HepG2 (cell line): ENCODE results near the gene FAM114A1. TPM values are rescaled to one million over a fixed set of nuclear protein-coding genes. Genes with fewer than 3 reads are reported as not detected.
A peak's percentile ranks its signal among the peaks of the same experiment; 100 is the strongest.

Experiments
- ETV6 ChIP-seq: sonication (generic); formaldehyde crosslinking; conservative IDR thresholded peaks from 2 replicates; pipeline ENCODE4 v1.4.0; 2020; ENCODE audit warnings: missing genetic modification reagents
- FOXP1 ChIP-seq, 2 experiments: fragments of 450-650 bp in 1 of 2; IDR thresholded peaks; 2 replicates each; pipeline ENCODE4 v1.6.1; 2017 to 2018; ENCODE audit warnings: antibody characterized with exemption in 1 of 2
- KIAA2018 ChIP-seq: sonication (generic); formaldehyde crosslinking; IDR thresholded peaks from 2 replicates; pipeline ENCODE4 v1.5.0; 2020; ENCODE audit warnings: mild to moderate bottlenecking, missing genetic modification reagents, borderline replicate concordance
- MAFG ChIP-seq: sonication (generic); formaldehyde crosslinking; IDR thresholded peaks from 2 replicates; pipeline ENCODE4 v1.5.1; 2020; ENCODE audit warnings: mild to moderate bottlenecking, missing genetic modification reagents
- NAIF1 ChIP-seq: sonication (generic); formaldehyde crosslinking; IDR thresholded peaks from 2 replicates; pipeline ENCODE4 v1.5.0; 2020; ENCODE audit warnings: mild to moderate bottlenecking, missing genetic modification reagents, borderline replicate concordance
- NFIB ChIP-seq: sonication (generic); formaldehyde crosslinking; IDR thresholded peaks from 2 replicates; pipeline ENCODE4 v1.9.0; 2021; ENCODE audit warnings: missing genetic modification reagents, mild to moderate bottlenecking, borderline replicate concordance
- NR2F1 ChIP-seq, 2 experiments: fragments of 450-650 bp in 1 of 2; formaldehyde crosslinking in 1 of 2; IDR thresholded peaks; 2 replicates each; pipeline versions ENCODE4 v1.5.0 to v1.6.1; 2016 to 2020; ENCODE audit warnings: mild to moderate bottlenecking in 1 of 2, missing compliant biosample characterization in 1 of 2, missing genetic modification reagents in 1 of 2, moderate library complexity in 1 of 2
- RORA ChIP-seq: sonication (generic); formaldehyde crosslinking; IDR thresholded peaks from 2 replicates; pipeline ENCODE4 v1.5.0; 2020; ENCODE audit warnings: mild to moderate bottlenecking, missing genetic modification reagents, moderate library complexity
- SOX5 ChIP-seq: IDR thresholded peaks from 2 replicates; pipeline ENCODE4 v1.6.1; 2016; ENCODE audit warnings: borderline replicate concordance
- TP53 ChIP-seq: sonication (generic); formaldehyde crosslinking; conservative IDR thresholded peaks from 2 replicates; pipeline ENCODE4 v1.4.0; 2020; ENCODE audit warnings: missing genetic modification reagents
- ZNF12 ChIP-seq: sonication (generic); formaldehyde crosslinking; IDR thresholded peaks from 2 replicates; pipeline ENCODE4 v1.5.0; 2020; ENCODE audit warnings: missing genetic modification reagents
- ZNF331 ChIP-seq: sonication (generic); formaldehyde crosslinking; IDR thresholded peaks from 2 replicates; pipeline ENCODE4 v1.4.0; 2020; ENCODE audit warnings: missing genetic modification reagents
- ZNF468 ChIP-seq: sonication (generic); formaldehyde crosslinking; IDR thresholded peaks from 2 replicates; pipeline ENCODE4 v1.8.0; 2022; ENCODE audit warnings: mild to moderate bottlenecking, moderate library complexity, missing genetic modification reagents
- ZNF503 ChIP-seq: sonication (generic); formaldehyde crosslinking; IDR thresholded peaks from 2 replicates; pipeline ENCODE4 v1.4.0; 2020; ENCODE audit warnings: missing genetic modification reagents
- ZNF883 ChIP-seq: sonication (generic); formaldehyde crosslinking; IDR thresholded peaks from 2 replicates; pipeline ENCODE4 v1.5.1; 2020; ENCODE audit warnings: mild to moderate bottlenecking, missing genetic modification reagents; ENCODE audit errors: not compliant biosample characterization
- polyA plus RNA-seq, 8 experiments: library from polyadenylated mRNA; depleted of rRNA in 3 of 8; stranded (reverse) in 7 of 8; unstranded in 1 of 8; fragments of >200 nt; fragmentation: Illumina TruSeq in 4 of 8; extraction: Trizol in 4 of 8; gene quantifications; 2 replicates each; pipeline versions ENCODE4 v1.2.1 to v1.2.3, GENCODE V29; 2011 to 2016; ENCODE audit warnings: low read depth in 4 of 8, missing spikeins in 1 of 8, mixed read lengths in 1 of 8; ENCODE audit not compliant: insufficient read depth in 1 of 8
- total RNA-seq, 5 experiments: library from RNA; depleted of rRNA; stranded (reverse); fragments of >200 nt; fragmentation: Illumina TruSeq; extraction: Trizol; gene quantifications; 2 replicates each; pipeline ENCODE4 v1.2.3, GENCODE V29; 2016; ENCODE audit warnings: low read depth in 1 of 5
- TF ChIP-seq, protein P1 (sequence below): sonication (generic); formaldehyde crosslinking; IDR thresholded peaks from 2 replicates; pipeline ENCODE4 v1.8.0; 2023; ENCODE audit warnings: mild to moderate bottlenecking, missing genetic modification reagents
- TF ChIP-seq, protein P2 (sequence below): sonication (generic); formaldehyde crosslinking; IDR thresholded peaks from 2 replicates; pipeline ENCODE4 v1.4.0; 2020; ENCODE audit warnings: missing genetic modification reagents

Gene FAM114A1
- total and polyA plus RNA-seq, 2 of the 13 experiments (the other 11 are each of a cell fraction or from before 2014, with no cell fraction given) = 61.0 to 76.9 TPM

DNA sequence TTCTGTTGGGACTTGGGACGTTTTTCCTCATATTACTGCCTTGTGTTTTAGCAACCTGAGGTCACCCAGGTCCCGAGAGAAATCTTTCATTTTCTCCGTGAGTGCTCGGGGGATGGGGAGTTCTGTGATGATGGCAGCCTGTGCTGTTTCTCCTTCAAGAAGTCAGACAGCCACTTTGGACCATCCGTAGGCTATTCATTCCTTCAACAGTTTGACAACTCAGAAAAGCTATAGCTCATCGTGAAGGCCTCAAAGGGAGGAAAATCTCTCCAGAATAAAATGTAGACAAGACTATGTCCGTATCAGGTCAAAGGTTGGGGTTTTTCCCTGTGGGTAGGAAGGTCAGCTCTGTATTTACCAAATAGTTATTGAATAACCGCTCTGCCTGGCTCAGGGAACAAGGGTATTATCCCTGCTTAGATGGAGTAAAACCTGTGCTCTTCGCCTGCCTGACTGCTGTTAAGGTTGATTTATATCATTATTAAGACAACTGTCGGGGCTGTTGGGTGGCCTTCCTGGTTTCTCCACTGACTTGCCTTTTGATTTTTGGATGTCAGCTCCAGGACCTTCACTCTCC, 36.6 kb downstream of the FAM114A1 start (continued):
- TF ChIP-seq KIAA2018 = 0 out of 2 replicates have a peak, but pooled peaks have one; percentile 31
- TF ChIP-seq, protein P1, sequence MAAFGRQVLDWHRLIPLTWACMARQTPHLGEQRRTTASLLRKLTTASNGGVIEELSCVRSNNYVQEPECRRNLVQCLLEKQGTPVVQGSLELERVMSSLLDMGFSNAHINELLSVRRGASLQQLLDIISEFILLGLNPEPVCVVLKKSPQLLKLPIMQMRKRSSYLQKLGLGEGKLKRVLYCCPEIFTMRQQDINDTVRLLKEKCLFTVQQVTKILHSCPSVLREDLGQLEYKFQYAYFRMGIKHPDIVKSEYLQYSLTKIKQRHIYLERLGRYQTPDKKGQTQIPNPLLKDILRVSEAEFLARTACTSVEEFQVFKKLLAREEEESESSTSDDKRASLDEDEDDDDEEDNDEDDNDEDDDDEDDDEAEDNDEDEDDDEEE (CRISPR knock-in tag) = no peak
- peak; percentile 57 for TF ChIP-seq ZNF331 (CRISPR knock-in tag)
- no peak for TF ChIP-seq FOXP1 (IDR thresholded peaks at IDR 0.05)
- TF ChIP-seq FOXP1 (CRISPR knock-in tag; IDR thresholded peaks at IDR 0.05) = no peak
- no peak for TF ChIP-seq RORA (CRISPR knock-in tag)
- no peak for TF ChIP-seq ZNF883 (CRISPR knock-in tag)
- TF ChIP-seq ZNF468 (CRISPR knock-in tag) = no peak
- no peak for TF ChIP-seq NFIB (CRISPR knock-in tag)
- peak; percentile 87 to 90 for TF ChIP-seq NR2F1 (CRISPR knock-in tag; IDR thresholded peaks at IDR 0.05)
- no peak for TF ChIP-seq ETV6 (CRISPR knock-in tag)
- TF ChIP-seq ZNF12 (CRISPR knock-in tag) = no peak
- TF ChIP-seq, protein P2, sequence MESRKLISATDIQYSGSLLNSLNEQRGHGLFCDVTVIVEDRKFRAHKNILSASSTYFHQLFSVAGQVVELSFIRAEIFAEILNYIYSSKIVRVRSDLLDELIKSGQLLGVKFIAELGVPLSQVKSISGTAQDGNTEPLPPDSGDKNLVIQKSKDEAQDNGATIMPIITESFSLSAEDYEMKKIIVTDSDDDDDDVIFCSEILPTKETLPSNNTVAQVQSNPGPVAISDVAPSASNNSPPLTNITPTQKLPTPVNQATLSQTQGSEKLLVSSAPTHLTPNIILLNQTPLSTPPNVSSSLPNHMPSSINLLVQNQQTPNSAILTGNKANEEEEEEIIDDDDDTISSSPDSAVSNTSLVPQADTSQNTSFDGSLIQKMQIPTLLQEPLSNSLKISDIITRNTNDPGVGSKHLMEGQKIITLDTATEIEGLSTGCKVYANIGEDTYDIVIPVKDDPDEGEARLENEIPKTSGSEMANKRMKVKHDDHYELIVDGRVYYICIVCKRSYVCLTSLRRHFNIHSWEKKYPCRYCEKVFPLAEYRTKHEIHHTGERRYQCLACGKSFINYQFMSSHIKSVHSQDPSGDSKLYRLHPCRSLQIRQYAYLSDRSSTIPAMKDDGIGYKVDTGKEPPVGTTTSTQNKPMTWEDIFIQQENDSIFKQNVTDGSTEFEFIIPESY = no peak
- no peak for TF ChIP-seq MAFG
- no peak for TF ChIP-seq NAIF1
- no peak for TF ChIP-seq ZNF503 (CRISPR knock-in tag)
- no peak for TF ChIP-seq TP53 (CRISPR knock-in tag)
- TF ChIP-seq SOX5 (CRISPR knock-in tag) = peak; percentile 52; the same call in 1 of the 2 replicates
